ENCODE results near the gene RUVBL2.

RUVBL2 gene

DNA sequence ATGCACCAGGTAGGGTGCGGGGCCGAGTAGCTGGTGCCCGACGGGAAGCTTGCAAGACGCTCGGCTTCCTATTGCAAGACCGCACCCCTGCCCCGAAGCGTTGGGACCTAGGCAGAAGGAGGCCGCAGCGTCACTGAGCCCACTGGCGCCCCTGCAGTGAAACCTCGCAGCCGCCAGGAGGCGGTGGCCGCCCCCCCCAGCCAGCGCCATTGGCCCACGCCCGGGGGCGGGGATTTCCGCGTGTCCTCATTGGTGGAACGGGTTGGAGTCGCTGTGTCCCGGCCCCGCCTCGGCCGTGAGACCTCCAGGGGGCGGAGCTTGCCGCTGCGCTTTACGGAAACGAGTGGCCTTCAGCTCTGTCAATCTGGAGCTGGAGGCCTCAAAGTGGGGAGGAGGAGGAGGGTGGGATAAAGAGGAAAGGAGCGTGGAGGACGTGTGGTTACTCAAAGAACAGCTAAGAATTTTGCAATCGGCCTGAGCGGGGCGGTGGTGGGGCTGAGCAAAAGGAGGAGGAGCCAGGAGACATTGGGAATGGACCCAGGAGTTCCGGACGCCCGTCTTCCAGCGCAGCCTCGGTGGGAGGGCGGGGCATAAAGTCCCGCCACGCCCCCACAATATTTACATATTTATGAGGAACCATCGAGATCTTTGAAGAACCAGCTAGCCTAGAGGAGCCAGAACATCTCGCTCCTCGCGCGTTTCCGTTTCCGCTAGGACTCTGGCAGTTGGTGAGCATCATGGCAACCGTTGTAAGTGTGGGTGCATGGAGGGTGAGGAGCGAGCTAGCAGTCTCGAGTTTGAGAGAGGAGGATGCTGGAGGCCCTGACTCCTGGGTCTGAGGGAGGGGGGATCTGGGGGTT, at the start of gene RUVBL2, which contains the start of gene GYS1:
Gene RUVBL2, plus strand, starts transcription at position 713 of the 860 bp plus-strand sequence. Its CDS starts 25 bp downstream, at position 738.
Gene GYS1, minus strand, starts transcription at position 135 of the 860 bp plus-strand sequence. CDS start 197 bp downstream, outside the sequence.
- peak; percentile 100 for DNase-seq

DNA sequence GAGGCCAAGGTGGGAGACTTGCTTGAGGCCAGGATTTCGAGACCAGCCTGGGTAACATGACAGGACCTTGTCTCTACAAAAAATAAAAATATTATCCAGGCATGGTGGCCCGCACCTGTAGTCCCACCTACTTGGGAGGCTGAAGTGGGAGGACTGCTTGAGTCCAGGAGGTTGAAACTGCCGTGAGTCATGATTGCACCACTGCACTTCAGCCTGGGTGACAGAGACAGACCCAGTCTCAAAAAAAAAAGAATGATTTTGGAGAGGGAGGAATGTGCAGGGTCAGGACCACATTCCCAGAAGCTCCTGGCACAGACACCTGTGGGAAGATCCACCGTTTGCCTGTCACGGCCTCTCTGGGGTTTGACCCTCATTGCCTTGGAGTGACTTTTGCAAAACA, 48.3 kb upstream of the RUVBL2 start:
- DNase-seq, result no peak

DNA sequence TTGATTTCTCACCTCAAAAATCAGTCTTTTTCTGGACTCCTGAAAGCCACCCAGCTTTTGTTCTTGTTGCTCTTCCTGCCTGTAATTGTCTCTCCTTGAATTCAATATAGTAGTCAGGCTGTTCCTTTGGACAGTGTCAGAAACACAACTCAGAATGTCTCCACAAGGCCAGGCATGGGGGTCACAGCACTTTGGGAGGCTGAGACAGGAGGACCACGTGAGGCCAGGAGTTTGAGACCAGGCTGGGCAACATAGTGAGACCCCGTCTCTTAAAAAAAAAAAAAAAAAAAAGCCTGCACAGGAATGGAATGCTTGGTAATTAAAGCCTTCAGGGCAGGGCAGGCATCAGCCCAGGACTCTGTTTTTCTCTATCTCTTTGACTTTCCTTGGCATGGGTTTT, 47.9 kb upstream of the RUVBL2 start:
- no peak for DNase-seq

DNA sequence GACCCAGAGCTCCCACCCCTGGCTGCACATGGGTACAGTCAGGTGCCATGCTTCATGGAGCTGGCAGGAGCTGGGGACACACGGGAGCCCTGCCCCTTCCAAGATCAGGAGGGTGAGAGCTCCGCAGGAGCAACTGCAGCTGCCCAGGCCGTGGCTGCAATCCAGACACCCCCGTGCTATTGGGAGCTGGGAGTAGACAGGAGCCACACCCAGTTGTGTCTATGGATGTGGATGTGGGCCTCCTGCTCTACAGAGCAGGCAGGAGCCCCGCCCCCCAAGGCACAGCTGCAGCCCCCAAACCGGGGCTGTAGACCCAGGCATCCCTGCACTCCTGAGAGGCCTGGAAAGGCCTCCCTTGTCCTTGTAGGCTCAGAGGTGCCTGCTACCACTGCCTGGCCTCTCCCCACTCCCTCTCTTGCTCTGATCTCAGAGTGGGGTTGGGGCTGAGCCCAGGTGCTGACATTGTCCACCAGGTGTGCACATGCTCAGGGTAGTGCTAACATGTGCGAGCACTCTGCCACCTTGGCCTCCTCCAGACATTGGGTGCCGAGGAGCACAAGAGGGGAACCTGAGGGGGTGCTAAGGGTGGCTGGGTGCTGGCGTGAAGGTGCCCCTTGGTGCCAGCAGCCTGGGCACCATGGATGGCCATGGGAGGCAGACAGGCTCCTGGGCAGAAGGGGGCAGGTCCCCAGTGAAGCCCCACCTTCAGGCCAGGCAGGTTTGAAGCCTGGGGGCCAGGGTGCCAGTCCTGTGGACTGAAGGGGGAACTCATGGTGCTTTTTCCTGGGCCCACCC, 47.0 kb upstream of the RUVBL2 start:
- DNase-seq, result no peak

DNA sequence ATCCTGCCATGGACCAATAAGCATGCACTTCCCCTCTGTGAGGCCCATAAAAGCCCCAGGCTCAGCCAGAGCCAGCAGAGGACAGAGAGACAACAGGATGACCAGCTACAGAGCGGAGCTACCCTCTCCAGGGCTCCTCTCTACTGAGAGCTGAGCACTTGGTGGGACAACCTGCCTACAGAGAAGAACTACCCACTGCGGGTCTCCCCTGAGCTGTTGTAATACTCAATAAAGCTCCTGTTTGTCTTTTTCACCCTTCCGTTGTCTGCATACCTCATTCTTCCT, 46.5 kb upstream of the RUVBL2 start:
- no peak for DNase-seq

DNA sequence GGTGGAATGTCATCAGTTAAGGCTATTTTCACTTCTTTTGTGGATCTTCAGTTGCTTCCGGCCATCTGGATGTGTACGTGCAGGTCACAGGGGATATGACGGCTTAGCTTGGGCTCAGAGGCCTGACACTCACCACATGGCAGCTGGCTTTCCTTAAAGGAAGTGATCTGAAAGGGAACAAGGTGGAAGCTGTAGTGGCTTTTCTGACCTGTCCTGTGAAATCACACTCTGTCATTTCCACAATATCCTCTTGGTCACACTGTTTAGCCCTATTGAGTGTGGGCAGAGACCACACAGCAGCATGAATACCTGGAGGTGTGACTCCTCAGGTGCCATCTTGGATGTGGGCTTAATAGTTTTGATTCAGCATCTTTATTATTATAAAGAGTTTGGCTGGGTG, 43.5 kb upstream of the RUVBL2 start:
- no peak for DNase-seq

DNA sequence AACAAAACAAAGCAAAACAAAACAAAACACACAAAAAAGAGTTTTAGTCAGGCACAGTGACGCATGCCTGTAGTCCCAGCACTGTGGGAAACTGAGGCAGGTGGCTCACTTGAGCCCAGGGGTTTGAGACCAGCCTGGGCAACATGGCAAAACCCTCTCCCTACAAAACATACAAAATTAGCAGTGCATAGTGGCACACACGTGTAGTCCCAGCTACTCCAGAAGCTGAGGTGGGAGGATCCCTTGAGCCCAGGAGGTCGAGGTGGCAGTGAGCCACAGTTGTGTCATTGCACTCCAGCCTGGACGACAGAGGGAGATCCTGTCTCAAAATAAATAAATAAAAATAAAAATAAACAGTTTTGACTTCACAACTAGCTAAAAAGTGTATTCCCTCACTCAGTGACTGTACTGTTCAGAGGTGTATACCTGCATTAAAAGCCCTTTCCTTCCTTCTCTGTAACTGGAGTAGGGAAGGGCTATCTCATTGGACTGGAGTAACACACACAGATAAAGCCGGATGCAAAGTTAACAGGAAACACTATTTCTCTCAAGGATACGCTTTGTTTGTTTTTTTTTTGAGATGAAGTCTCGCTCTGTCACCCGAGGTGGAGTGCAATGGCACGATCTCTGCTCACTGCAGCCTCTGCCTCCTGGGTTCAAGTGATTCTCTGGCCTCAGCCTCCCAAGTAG, 42.7 kb upstream of the RUVBL2 start:
- DNase-seq, result no peak

DNA sequence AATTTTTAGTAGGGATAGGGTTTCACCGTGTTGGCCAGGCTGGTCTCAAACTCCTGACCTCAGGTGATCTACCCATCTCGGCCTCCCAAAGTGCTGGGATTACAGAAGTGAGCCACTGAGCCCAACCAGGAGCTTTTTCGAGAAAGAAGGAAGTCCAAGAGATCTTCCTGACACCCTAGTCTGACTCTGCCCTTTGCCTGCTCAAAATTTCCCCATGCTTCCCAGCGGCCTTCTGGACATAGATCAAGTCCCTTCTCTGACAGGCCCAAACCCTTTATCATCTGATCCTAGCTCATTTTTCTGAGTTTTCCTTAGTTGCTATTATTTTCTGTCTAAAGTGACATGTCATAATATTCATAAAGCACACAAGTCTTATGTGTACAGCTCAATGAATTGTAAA, 40.5 kb upstream of the RUVBL2 start:
- DNase-seq, result no peak

DNA sequence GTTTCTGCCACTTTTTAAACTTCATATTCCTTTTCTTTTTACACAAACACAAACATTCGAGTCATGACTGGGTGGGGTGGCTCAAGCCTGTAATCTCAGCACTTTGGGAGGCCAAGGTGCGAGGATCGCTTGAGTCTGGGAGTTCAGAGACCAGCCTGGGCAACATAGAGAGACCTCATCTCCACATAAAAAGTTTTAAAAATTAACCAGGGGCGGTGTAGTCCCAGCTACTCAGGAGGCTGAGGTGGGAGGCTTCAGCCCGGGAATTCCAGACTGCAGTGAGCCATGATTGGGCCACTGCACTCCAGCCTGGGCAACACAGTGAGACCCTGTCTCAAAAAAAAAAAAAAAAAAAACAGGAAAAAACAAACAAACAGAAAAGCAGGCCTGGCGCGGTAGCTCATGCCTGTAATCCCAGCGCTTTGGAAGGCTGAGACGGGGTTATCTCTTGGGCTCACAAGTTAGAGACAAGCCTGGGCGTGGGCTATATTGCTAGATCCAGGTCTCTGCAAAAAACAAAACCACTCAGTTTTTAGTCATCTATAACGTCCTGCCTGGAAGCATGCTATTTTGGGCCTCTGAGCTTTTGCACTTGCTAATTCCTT, 39.6 kb upstream of the RUVBL2 start:
- no peak for DNase-seq

DNA sequence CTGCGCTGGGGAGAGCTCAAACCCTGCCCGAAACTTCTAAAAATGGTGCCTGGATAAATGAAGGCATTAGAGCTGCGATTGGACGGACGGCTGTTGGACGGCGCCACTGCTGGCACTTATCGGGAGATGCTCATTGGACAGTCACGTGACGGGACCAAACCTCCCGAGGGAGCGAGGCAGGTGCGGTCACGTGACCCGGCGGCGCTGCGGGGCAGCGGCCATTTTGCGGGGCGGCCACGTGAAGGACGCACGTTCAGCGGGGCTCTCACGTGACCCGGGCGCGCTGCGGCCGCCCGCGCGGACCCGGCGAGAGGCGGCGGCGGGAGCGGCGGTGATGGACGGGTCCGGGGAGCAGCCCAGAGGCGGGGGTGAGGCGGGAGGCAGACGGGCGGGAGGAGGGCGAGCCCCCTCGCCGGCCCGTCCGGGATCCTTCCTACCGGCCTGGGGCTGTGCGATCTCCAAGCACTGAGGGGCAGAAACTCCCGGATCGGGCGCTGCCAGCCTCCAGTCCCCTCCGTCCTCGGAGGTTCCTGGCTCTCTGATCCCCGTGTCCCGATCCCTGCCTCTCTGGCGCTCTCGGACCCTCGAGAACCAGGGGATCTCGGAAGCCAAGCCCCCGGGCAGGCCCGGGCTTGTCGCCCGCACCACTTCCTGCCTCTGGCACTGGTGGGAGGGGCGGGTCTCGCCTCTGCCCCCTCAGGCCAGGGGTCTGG, 38.9 kb upstream of the RUVBL2 start, which contains the start of gene BAX:
Gene BAX, plus strand, starts transcription at position 281 of the 713 bp plus-strand sequence. Its CDS starts 54 bp downstream, at position 335.
- peak; percentile 96 to 98 for DNase-seq

DNA sequence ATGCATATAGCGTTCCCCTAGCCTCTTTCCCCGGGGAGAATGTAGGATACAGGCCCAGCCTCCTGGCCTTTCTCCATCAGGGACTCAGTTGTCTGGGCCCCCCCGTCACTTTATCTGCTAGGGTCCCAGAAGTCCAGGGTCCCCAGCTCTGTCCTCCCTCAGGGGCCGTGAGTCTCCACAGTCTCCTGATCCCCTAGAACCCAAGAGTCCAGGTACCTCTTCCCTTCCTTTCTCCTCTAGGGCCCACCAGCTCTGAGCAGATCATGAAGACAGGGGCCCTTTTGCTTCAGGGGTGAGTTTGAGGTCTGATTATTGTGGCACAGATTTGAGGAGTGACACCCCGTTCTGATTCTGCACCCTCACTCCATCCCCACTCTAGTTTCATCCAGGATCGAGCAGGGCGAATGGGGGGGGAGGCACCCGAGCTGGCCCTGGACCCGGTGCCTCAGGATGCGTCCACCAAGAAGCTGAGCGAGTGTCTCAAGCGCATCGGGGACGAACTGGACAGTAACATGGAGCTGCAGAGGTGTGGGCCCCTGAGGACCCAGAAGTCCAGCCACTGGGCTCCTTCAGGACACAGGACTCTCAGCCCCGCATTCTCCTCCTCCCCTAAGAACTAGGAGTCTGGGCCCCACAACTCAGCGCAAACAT, 38.3 kb upstream of the RUVBL2 start:
- DNase-seq, result no peak

DNA sequence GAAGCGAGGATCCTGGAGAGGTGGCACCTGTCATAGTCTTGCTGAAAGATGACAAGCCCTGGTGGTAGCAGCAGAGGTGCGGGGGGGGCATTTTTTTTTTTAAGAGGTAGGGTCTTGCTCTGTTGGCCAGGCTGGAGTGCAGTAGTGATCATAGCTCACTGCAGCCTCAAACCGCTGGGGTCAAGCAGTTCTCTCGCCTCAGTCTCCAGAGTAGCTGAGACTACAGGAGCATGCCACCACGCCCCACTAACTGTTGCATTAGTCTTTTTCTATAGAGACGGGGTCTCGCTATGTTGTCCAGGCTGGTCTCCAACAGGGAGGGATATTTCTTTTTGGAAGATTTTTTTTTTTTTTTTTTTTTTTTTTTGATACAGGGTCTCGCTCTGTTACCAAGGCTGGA, 35.7 kb upstream of the RUVBL2 start:
- no peak for DNase-seq

DNA sequence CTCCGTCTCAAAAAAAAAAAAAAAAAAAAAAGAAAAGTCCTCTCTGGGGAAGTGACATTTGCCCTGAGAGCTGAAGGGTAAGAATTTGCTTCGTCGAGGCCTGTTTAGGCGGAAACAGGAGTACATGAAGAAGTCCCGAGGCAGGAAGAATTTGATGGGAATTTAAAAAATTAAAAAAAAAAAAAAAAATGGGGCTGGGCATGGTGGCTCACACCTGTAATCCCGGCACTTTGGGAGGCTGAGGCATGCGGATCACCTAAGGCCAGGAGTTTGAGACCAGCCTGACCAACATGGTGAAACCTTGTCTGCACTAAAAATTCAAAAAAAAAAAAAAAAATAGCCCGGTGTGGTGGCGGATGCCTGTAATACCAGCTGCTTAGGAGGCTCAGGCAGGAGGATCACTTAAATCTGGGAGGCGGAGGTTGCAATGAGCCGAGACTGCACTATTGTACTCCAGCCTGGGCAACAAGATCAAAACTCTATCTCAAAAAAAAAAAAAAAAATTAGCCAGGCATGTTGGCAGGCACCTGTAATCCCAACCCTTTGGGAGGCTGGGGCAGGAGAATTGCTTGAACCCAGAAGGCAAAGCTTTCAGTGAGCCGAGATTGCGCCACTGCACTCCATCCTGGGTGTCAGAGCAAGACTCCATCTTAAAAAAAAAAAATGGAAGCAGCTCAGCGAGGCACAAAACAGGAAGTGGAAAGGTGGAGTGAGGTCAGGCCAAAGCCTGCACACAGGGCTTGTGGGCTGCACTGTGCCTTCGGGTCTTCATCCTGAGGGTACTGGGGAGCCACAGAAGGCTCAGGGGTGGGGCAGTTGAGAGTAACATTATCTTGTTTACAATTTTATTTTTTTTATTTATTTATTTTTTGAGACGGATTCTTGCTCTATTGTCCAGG, 34.1 kb upstream of the RUVBL2 start:
- DNase-seq, result no peak

DNA sequence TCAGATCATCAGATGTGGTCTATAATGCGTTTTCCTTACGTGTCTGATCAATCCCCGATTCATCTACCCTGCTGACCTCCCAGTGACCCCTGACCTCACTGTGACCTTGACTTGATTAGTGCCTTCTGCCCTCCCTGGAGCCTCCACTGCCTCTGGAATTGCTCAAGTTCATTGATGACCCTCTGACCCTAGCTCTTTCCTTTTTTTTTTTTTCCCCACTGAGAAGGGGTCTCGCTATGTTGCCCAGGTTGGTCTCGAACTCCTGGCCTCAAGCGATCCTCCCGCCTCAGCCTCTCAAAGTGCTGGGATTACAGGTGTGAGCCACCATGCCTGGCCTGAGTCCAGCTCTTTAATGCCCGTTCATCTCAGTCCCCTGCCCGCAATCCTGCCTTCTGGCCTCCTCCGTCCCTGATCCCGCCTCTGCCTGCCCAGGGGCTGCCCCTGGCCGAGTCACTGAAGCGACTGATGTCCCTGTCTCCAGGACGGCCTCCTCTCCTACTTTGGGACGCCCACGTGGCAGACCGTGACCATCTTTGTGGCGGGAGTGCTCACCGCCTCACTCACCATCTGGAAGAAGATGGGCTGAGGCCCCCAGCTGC, 32.5 kb upstream of the RUVBL2 start:
- DNase-seq, result no peak

DNA sequence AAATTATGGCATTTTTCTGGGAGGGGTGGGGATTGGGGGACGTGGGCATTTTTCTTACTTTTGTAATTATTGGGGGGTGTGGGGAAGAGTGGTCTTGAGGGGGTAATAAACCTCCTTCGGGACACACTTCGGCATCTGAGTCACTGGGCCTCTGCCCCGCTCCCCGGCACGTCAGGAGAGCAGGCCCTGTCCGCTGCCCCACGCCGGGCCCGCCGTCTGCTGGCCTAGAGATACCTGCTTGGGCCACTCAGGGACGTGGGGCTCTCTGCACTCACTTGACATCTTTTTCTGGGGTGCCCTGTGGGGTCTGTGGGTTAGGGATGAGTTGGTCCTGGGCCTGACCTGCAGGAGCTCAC, 32.0 kb upstream of the RUVBL2 start:
- no peak for DNase-seq

DNA sequence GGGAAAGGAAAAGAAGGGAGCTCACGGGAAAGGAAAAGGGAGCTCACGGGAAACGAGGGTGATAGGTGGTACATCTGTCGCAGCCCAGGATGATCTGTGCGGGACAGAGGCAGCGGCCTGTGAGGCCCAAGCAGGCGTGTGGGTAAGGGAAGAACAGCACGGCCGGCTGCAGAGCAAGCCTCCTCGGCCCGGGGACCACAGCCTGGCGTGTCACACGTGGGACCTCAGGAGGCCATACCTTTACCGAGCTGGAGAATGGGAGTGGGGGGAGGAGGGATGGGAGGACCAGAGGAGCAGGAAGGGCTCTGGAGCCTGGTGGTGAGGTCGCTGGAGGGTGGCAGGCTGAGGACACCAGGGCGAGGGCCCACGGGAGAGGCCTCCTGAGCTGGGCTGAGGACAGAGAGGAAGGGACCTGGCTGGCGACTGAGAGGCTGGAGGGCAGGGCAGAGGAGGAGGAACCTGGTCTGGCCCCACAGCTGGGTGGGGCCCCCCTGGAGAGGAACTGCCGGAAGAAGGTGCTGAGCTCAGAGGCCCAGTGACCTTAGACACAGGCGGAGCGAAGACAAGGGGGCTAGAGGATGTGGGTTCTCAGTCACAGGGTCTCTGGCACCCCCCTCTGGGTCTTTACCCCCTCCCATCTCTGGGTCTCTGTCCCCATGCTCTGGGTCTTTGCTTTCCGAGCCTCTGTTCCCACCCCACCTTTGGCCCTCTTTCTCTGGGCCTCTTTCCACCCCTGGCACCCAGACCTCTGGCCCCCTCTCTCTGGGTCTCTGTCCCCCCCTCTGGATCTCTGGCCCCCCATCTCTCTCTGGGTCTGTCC, 31.4 kb upstream of the RUVBL2 start:
- DNase-seq, result peak; percentile 37 to 59

DNA sequence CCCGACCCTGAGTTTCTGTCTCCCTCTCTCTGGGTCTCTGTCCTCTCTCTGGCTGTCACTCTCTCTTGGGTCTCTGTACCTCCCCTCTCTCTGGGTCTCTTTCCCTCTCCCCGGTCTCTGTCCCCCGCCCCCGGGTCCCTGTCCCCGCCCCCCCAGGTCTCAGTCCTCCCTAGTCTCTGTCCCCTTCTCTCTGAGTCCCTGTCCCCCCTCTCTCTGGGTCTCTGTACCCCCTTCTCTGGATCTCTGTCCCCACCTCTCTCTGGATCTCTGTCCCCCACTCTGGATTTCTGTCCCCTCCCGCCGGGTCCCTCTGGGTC, 30.9 kb upstream of the RUVBL2 start:
- DNase-seq, result no peak

DNA sequence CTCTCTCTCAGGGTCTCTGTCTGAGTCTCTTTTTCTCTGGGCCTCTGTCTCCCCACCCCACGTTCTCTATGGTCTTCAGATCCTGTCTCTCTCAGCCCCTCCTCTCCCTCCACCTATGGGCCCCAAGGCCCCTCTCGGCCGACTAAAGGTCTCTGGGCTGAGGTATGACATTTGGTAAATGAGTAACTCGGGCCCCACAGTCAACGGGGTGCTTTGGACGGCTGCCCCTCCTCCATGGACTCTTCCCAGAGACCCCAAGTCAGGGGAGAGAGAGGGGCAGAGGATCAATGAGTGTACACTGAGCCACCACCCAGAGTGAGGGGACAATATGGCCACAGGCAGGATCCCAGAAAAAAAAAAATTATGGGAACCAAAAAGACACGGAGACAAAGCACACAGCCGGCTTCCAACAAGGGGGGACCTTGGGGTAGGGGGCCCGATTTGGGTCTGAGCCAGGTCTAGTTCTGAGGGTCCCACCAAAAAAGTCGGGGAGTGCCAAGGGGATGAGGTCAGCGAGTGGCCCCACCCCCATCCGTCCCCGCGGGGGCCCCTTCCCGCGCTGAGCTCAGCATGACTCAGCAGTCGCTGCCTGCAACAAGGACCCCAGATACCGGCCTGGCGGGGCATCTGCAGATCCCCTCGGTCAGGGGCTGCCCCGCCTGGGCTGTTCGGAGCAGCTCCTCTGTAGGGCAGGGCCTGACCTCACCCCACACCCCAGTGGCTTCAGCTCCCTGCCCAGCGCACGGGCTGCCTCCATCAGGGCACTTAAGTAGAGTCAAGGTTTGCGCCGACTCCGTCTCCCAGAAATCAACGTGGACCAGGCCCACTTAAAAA, 30.1 kb upstream of the RUVBL2 start:
- peak; percentile 74 to 77 for DNase-seq

Data from stimulated activated CD4-positive, alpha-beta T cell treated with anti-CD3 and anti-CD28 coated beads, Interleukin-2, amount 100 ng/mL, for 24 hours (primary cell).